HepG2 (cell line): ENCODE data around the gene SLC17A5. TPM values are rescaled to one million over a fixed set of nuclear protein-coding genes. Genes with fewer than 3 reads are reported as not detected.
A peak's percentile ranks its signal among the peaks of the same experiment; 100 is the strongest.

Experiments
- ATAC-seq: fragments of 200-7000 bp; cut with Tn5 transposase; 3 replicates; pipeline ENCODE4 v1.9.1; 2020; ENCODE audit warnings: mild to moderate bottlenecking, moderate library complexity
- Bru-seq: library from RNA; stranded (reverse); fragments of 400-500 nt; gene quantifications from one replicate; lab custom pipeline; 2021; lab: Mats Ljungman, UMichigan
- BruChase-seq, 2 experiments: library from RNA; stranded (reverse); fragments of 400-500 nt; gene quantifications; one replicate each; lab custom pipeline; 2021; lab: Mats Ljungman, UMichigan
- BruUV-seq: library from RNA; stranded (reverse); fragments of 400-500 nt; replicated peaks from 2 replicates; lab custom pipeline; 2021; lab: Mats Ljungman, UMichigan
- CTCF ChIA-PET: fragments of 300-600 bp; formaldehyde crosslinking; extraction: SDS; loops from one replicate; lab custom pipeline; 2021; ENCODE audit warnings: low total read pairs, inconsistent platforms, low intra/inter-chr PET ratio; lab: Yijun Ruan, JAX
- POLR2A ChIA-PET: fragments of 350-600 bp; sonication (Branson Sonifier 250); formaldehyde crosslinking; loops from one replicate; lab custom pipeline; 2020; ENCODE audit warnings: antibody characterized with exemption, inconsistent platforms; lab: Yijun Ruan, JAX
- DNase-seq: peaks from one replicate; pipeline ENCODE4 v3.0.0-alpha.2; 2015; ENCODE audit warnings: low spot score
- FAIRE-seq: peaks from 3 replicates; lab custom pipeline; 2011; peaks lifted over from hg19 to GRCh38; lab: Jason Lieb, UNC
- H2AFZ ChIP-seq: one replicate; pipeline ENCODE4 v1.6.1; 2011; ENCODE audit warnings: low read length, inconsistent platforms
- H3K27ac ChIP-seq: fragments of 300-600 bp; 3 replicates; pipeline ENCODE4 v1.8.0; 2011; ENCODE audit warnings: mixed run types, mild to moderate bottlenecking, mixed read lengths, low read length, inconsistent platforms; ENCODE audit not compliant: insufficient read depth; ENCODE audit errors: extremely low read length
- H3K27me3 ChIP-seq, 2 experiments: fragments of 200-600 bp in 1 of 2; 2 replicates in 1 of 2; 3 replicates in 1 of 2; pipeline versions ENCODE4 v1.6.0 to v1.8.0; 2011; ENCODE audit warnings: low read length in 2 of 2, mild to moderate bottlenecking in 2 of 2, moderate library complexity in 2 of 2, inconsistent platforms in 1 of 2; ENCODE audit not compliant: insufficient read depth in 2 of 2, control insufficient read depth in 1 of 2
- H3K36me3 ChIP-seq, 2 experiments: fragments of 200-600 bp in 1 of 2; replicated peaks in 1 of 2; 2 replicates in 1 of 2; 3 replicates in 1 of 2; pipeline versions ENCODE4 v1.5.1 to v1.8.0; 2011; ENCODE audit warnings: low read length in 2 of 2, inconsistent platforms in 1 of 2; ENCODE audit not compliant: insufficient read depth in 2 of 2, control insufficient read depth in 1 of 2
- H3K4me1 ChIP-seq: 2 replicates; pipeline ENCODE4 v1.5.1; 2012; ENCODE audit warnings: low read length, inconsistent platforms; ENCODE audit not compliant: insufficient read depth
- H3K4me2 ChIP-seq: 2 replicates; pipeline ENCODE4 v1.6.0; 2011; ENCODE audit warnings: low read depth, low read length, inconsistent platforms
- H3K4me3 ChIP-seq, 3 experiments: fragments of 200-600 bp in 1 of 3; sonication (generic), shearing (Covaris generic) in 1 of 3; replicated peaks in 1 of 3; 2 replicates each; pipeline ENCODE4 v1.5.1; 2011 to 2016; ENCODE audit warnings: low read length in 3 of 3, inconsistent platforms in 2 of 3, low read depth in 2 of 3, mild to moderate bottlenecking in 2 of 3, control low read depth in 1 of 3, mixed read lengths in 1 of 3; ENCODE audit not compliant: insufficient read depth in 1 of 3
- H3K79me2 ChIP-seq: one replicate; pipeline ENCODE4 v1.6.1; 2011; ENCODE audit warnings: low read length, inconsistent platforms; ENCODE audit not compliant: insufficient read depth
- H3K9ac ChIP-seq: 2 replicates; pipeline ENCODE4 v1.6.0; 2011; ENCODE audit warnings: mild to moderate bottlenecking, low read depth, low read length, inconsistent platforms; ENCODE audit not compliant: insufficient read depth
- H3K9me3 ChIP-seq: 2 replicates; pipeline ENCODE4 v1.5.1; 2012; ENCODE audit warnings: mild to moderate bottlenecking, low read length
- H4K20me1 ChIP-seq: 2 replicates; pipeline ENCODE4 v1.6.0; 2011; ENCODE audit warnings: inconsistent platforms, mild to moderate bottlenecking, low read length, moderate library complexity; ENCODE audit not compliant: insufficient read depth
- CERS6 ChIP-seq: sonication (generic); formaldehyde crosslinking; IDR thresholded peaks from 2 replicates; pipeline ENCODE4 v1.5.0; 2020; ENCODE audit warnings: missing genetic modification reagents
- CHD2 ChIP-seq: IDR thresholded peaks from 2 replicates; pipeline ENCODE4 v1.6.1; 2011; ENCODE audit warnings: low read depth, low read length, improper control_type of control experiment
- HDAC1 ChIP-seq: sonication (generic); formaldehyde crosslinking; IDR thresholded peaks from 2 replicates; pipeline ENCODE4 v1.5.1; 2020; ENCODE audit warnings: mild to moderate bottlenecking, missing genetic modification reagents
- HMGA1 ChIP-seq: sonication (generic); formaldehyde crosslinking; conservative IDR thresholded peaks from 2 replicates; pipeline ENCODE4 v1.4.0; 2020; ENCODE audit warnings: missing genetic modification reagents
- HOXA9 ChIP-seq: sonication (generic); formaldehyde crosslinking; IDR thresholded peaks from 2 replicates; pipeline ENCODE4 v1.8.1; 2022; ENCODE audit warnings: missing genetic modification reagents, mild to moderate bottlenecking, moderate library complexity, borderline replicate concordance
- SYNCRIP ChIP-seq: fragments of 200-400 bp; formaldehyde crosslinking; IDR thresholded peaks from 2 replicates; pipeline ENCODE4 v1.6.1; 2018; ENCODE audit warnings: mild to moderate bottlenecking, low read depth, low read length; ENCODE audit not compliant: insufficient read depth
- THAP8 ChIP-seq: sonication (generic); formaldehyde crosslinking; IDR thresholded peaks from 2 replicates; pipeline ENCODE4 v1.5.1; 2020; ENCODE audit warnings: missing genetic modification reagents, mild to moderate bottlenecking, borderline replicate concordance
- ZNF616 ChIP-seq: sonication (generic); formaldehyde crosslinking; IDR thresholded peaks from 2 replicates; pipeline ENCODE4 v1.5.0; 2020; ENCODE audit warnings: low read depth, mild to moderate bottlenecking, missing genetic modification reagents
- ZNF713 ChIP-seq: sonication (generic); formaldehyde crosslinking; IDR thresholded peaks from 2 replicates; pipeline ENCODE4 v1.4.0; 2020; ENCODE audit warnings: mild to moderate bottlenecking, missing genetic modification reagents
- ZNF781 ChIP-seq: sonication (generic); formaldehyde crosslinking; IDR thresholded peaks from 2 replicates; pipeline ENCODE4 v1.5.1; 2020; ENCODE audit warnings: borderline replicate concordance, mild to moderate bottlenecking, missing genetic modification reagents; ENCODE audit errors: not compliant biosample characterization
- WGBS: methylation state at CpG from one replicate; pipeline ENCODE4 v1.1.6; 2017; ENCODE audit warnings: low lambda C conversion rate; 5-methylcytosine and 5-hydroxymethylcytosine counted together
- in situ Hi-C: cut with HindIII; loops from 2 replicates; pipeline ENCODE4 v1.10.0; 2017; ENCODE audit warnings: low pct_unique_long_range_greater_than_20kb; ENCODE audit not compliant: extremely low pct_ligation_motif_present
- intact Hi-C: fragments of 100-400 bp; cut with micrococcal nuclease; formaldehyde crosslinking; loops from one replicate; pipeline ENCODE4 v1.10.0; 2022; ENCODE audit not compliant: unreplicated experiment
- long read RNA-seq, 2 experiments: library from RNA in 1 of 2; library from polyadenylated mRNA in 1 of 2; stranded (forward) in 1 of 2; unstranded in 1 of 2; transcript quantifications; one replicate each; pipeline ENCODE4 v2.0.0, GENCODE V29; 2019 to 2022
- polyA minus RNA-seq, 3 experiments: library from RNA; depleted of rRNA, polyadenylated mRNA; stranded (reverse); fragments of >200 nt; gene quantifications; 2 replicates each; pipeline ENCODE4 v1.2.3, GENCODE V29; 2011; ENCODE audit warnings: low replicate concordance in 1 of 3
- polyA plus RNA-seq, 8 experiments: library from polyadenylated mRNA; depleted of rRNA in 3 of 8; stranded (reverse) in 7 of 8; unstranded in 1 of 8; fragments of >200 nt; fragmentation: Illumina TruSeq in 4 of 8; extraction: Trizol in 4 of 8; gene quantifications; 2 replicates each; pipeline versions ENCODE4 v1.2.1 to v1.2.3, GENCODE V29; 2011 to 2016; ENCODE audit warnings: low read depth in 4 of 8, missing spikeins in 1 of 8, mixed read lengths in 1 of 8; ENCODE audit not compliant: insufficient read depth in 1 of 8
- total RNA-seq, 5 experiments: library from RNA; depleted of rRNA; stranded (reverse); fragments of >200 nt; fragmentation: Illumina TruSeq; extraction: Trizol; gene quantifications; 2 replicates each; pipeline ENCODE4 v1.2.3, GENCODE V29; 2016; ENCODE audit warnings: low read depth in 1 of 5
- TF ChIP-seq, protein P1 (sequence below): sonication (generic); formaldehyde crosslinking; IDR thresholded peaks from 2 replicates; pipeline ENCODE4 v1.4.0; 2020; ENCODE audit warnings: missing genetic modification reagents, borderline replicate concordance

SLC17A5 gene
- total RNA-seq (2016; rRNA removed; fragmentation: Illumina TruSeq; extraction: Trizol) (13.6 and 20.5 TPM in 2 replicates), polyA plus RNA-seq (2011; rRNA removed) (13.3 and 18.3 TPM in 2 replicates), polyA minus RNA-seq (2011; rRNA and poly(A)+ RNA removed; ENCODE audit: low replicate concordance) (13.3 and 27.2 TPM in 2 replicates), Bru-seq, nascent RNA (percentile 61 among the genes with signal in this experiment), BruChase-seq, experiment 1, labeled RNA remaining after a 6-hour chase (percentile 74 among the genes with signal in this experiment), BruChase-seq, experiment 2, labeled RNA remaining after a 2-hour chase (percentile 63 among the genes with signal in this experiment)
- total RNA-seq (2016; cell fraction: cytosol; rRNA removed; fragmentation: Illumina TruSeq; extraction: Trizol; ENCODE audit: low read depth) = 3.7 and 4.7 TPM in 2 replicates
- total RNA-seq (2016; cell fraction: insoluble cytoplasmic fraction; rRNA removed; fragmentation: Illumina TruSeq; extraction: Trizol) = 13.3 and 21.0 TPM in 2 replicates
- total RNA-seq (2016; cell fraction: membrane; rRNA removed; fragmentation: Illumina TruSeq; extraction: Trizol) = 9.9 and 11.7 TPM in 2 replicates
- total RNA-seq (2016; cell fraction: nucleus; rRNA removed; fragmentation: Illumina TruSeq; extraction: Trizol) = 16.3 and 20.4 TPM in 2 replicates
- 12.6 and 15.5 TPM in 2 replicates for polyA plus RNA-seq (2011; cell fraction: cytosol; rRNA removed)
- polyA plus RNA-seq (2011; cell fraction: nucleus; rRNA removed) = 2.8 and 4.1 TPM in 2 replicates
- 10.0 and 11.8 TPM in 2 replicates for polyA plus RNA-seq (2012)
- 1.8 and 2.4 TPM in 2 replicates for polyA plus RNA-seq (2016; cell fraction: cytosol; fragmentation: Illumina TruSeq; extraction: Trizol; ENCODE audit: low read depth)
- 10.8 and 11.9 TPM in 2 replicates for polyA plus RNA-seq (2016; cell fraction: insoluble cytoplasmic fraction; fragmentation: Illumina TruSeq; extraction: Trizol; ENCODE audit: low read depth)
- polyA plus RNA-seq (2016; cell fraction: membrane; fragmentation: Illumina TruSeq; extraction: Trizol; ENCODE audit: low read depth) = 5.8 and 6.1 TPM in 2 replicates
- polyA plus RNA-seq (2016; cell fraction: nucleus; fragmentation: Illumina TruSeq; extraction: Trizol; ENCODE audit: insufficient read depth, low read depth) = 19.5 and 20.0 TPM in 2 replicates
- polyA minus RNA-seq (2011; cell fraction: cytosol; rRNA and poly(A)+ RNA removed) = 13.9 and 15.0 TPM in 2 replicates
- polyA minus RNA-seq (2011; cell fraction: nucleus; rRNA and poly(A)+ RNA removed) = 10.9 and 14.3 TPM in 2 replicates
- long read RNA-seq, experiment 1, partial matches to known transcripts = 0 of 11 reads
- long read RNA-seq, experiment 1, other reads (novel, unspliced or antisense) = 8 of 11 reads
- long read RNA-seq, experiment 2, partial matches to known transcripts = 2 of 21 reads
- long read RNA-seq, experiment 2, other reads (novel, unspliced or antisense) = 15 of 21 reads

- Histone ChIP-seq H3K36me3 (peaks cover 2 to 3% of the 10 kb centered on the region in 2 experiments; a peak in 1 of 5 replicates), H3K9me3 (no peaks in the 10 kb centered on the region), H3K4me3 (peak within 1 kb of the TSS; percentile 84 to 98 (median 86)), H2AFZ (peak within 1 kb of the TSS; percentile 95), H3K9ac (peak within 1 kb of the TSS; percentile 95), H3K27me3 (no peaks in the 10 kb centered on the region; a peak in 1 of 5 replicates), H3K27ac (peak within 1 kb of the TSS; percentile 96), H3K4me2 (peak within 1 kb of the TSS; percentile 87), H3K4me1 (peaks cover 28% of the 10 kb centered on the region), H3K79me2 (peaks cover 8% of the 10 kb centered on the region), H4K20me1 (no peaks in the 10 kb centered on the region)
- intact Hi-C loops (loop anchor here (1.0 to 10.0 kb wide), 6 partner anchors 132 to 1589 kb away; partner anchors contain the start of genes COX7A2 and EEF1A1), in situ Hi-C loops (no loop called here)
- WGBS = under 1% methylated on average over 14 of the region's 90 CpGs
- DNase-seq (peak; percentile 91), FAIRE-seq (peak; percentile 71), ATAC-seq (peak; percentile 95)
- POLR2A ChIA-PET = interaction anchor here (0.6 to 3.9 kb wide), 20 partner anchors 10 to 1590 kb away, joined by 3 to 46 read pairs (median 6); partner anchors contain the start of genes EEF1A1 and MTO1
- CTCF ChIA-PET = no interaction called here
- no TSS peak for BruUV-seq
- no peak for TF ChIP-seq HMGA1 (CRISPR knock-in tag)
- TF ChIP-seq CERS6 (CRISPR knock-in tag) = no peak
- TF ChIP-seq ZNF616 (CRISPR knock-in tag) = no peak
- peak; percentile 22 for TF ChIP-seq ZNF781 (CRISPR knock-in tag)
- TF ChIP-seq, protein P1, sequence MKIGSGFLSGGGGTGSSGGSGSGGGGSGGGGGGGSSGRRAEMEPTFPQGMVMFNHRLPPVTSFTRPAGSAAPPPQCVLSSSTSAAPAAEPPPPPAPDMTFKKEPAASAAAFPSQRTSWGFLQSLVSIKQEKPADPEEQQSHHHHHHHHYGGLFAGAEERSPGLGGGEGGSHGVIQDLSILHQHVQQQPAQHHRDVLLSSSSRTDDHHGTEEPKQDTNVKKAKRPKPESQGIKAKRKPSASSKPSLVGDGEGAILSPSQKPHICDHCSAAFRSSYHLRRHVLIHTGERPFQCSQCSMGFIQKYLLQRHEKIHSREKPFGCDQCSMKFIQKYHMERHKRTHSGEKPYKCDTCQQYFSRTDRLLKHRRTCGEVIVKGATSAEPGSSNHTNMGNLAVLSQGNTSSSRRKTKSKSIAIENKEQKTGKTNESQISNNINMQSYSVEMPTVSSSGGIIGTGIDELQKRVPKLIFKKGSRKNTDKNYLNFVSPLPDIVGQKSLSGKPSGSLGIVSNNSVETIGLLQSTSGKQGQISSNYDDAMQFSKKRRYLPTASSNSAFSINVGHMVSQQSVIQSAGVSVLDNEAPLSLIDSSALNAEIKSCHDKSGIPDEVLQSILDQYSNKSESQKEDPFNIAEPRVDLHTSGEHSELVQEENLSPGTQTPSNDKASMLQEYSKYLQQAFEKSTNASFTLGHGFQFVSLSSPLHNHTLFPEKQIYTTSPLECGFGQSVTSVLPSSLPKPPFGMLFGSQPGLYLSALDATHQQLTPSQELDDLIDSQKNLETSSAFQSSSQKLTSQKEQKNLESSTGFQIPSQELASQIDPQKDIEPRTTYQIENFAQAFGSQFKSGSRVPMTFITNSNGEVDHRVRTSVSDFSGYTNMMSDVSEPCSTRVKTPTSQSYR (CRISPR knock-in tag) = peak; percentile 31; the same call in 1 of the 2 replicates
- 0 out of 2 replicates have a peak, but pooled peaks have one; percentile 44 for TF ChIP-seq ZNF713 (CRISPR knock-in tag)
- TF ChIP-seq CHD2 = peak; percentile 44; the same call in 1 of the 2 replicates
- TF ChIP-seq HOXA9 (CRISPR knock-in tag) = no peak
- TF ChIP-seq HDAC1 (CRISPR knock-in tag) = no peak; the same call in none of the 2 replicates
- no peak for TF ChIP-seq SYNCRIP
- TF ChIP-seq THAP8 (CRISPR knock-in tag) = peak; percentile 16; the same call in 1 of the 2 replicates
These were observed at the start of gene SLC17A5 for GRCh38 chr6:73653571-73654424. Gene SLC17A5 (minus strand): TSS chr6:73653992. CDS start chr6:73653886, 106 bp downstream.
